Common myeloid progenitor, CD34-positive (primary cell): ENCODE results near the gene ARIH1.

ENCODE experiments used
- CTCF ChIA-PET: fragments of 350-600 bp; sonication (Branson Sonifier 250); formaldehyde crosslinking; loops from one replicate; lab custom pipeline; 2021; ENCODE audit warnings: antibody characterized with exemption; lab: Charles Lee
- POLR2A ChIA-PET: fragments of 350-600 bp; sonication (Branson Sonifier 250); formaldehyde crosslinking; loops from one replicate; lab custom pipeline; 2021; ENCODE audit warnings: antibody characterized with exemption; lab: Charles Lee
- DNase-seq, 3 donors: peaks; one replicate each; pipeline versions ENCODE4 v3.0.0 to v3.0.0-alpha.2; 2013
- H3K27ac ChIP-seq, 2 experiments: 1 replicate in 1 of 2; 2 replicates in 1 of 2; pipeline ENCODE4 v1.7.0; 2013; ENCODE audit warnings: inconsistent platforms in 2 of 2, low read length in 2 of 2, mild to moderate bottlenecking in 2 of 2, low read depth in 1 of 2, moderate library complexity in 1 of 2; ENCODE audit not compliant: severe bottlenecking in 2 of 2, insufficient read depth in 1 of 2, poor library complexity in 1 of 2
- H3K27me3 ChIP-seq, 5 experiments: replicated peaks in 2 of 5; 1 replicate in 3 of 5; 2 replicates in 2 of 5; pipeline versions ENCODE4 v1.6.1 to v1.7.0; 2013; ENCODE audit warnings: low read length in 4 of 5, mild to moderate bottlenecking in 2 of 5, moderate library complexity in 2 of 5, inconsistent platforms in 1 of 5; ENCODE audit not compliant: insufficient read depth in 5 of 5, control insufficient read depth in 4 of 5
- H3K36me3 ChIP-seq, 4 experiments: 1 replicate in 2 of 4; 2 replicates in 2 of 4; pipeline versions ENCODE4 v1.6.1 to v1.7.0; 2013; ENCODE audit warnings: low read length in 3 of 4, control low read depth in 1 of 4, mild to moderate bottlenecking in 1 of 4; ENCODE audit not compliant: control insufficient read depth in 4 of 4, insufficient read depth in 4 of 4
- H3K4me1 ChIP-seq, 4 experiments: 1 replicate in 3 of 4; 2 replicates in 1 of 4; pipeline versions ENCODE4 v1.6.1 to v1.7.1; 2013; ENCODE audit warnings: low read length in 3 of 4, mild to moderate bottlenecking in 3 of 4, control low read depth in 1 of 4, inconsistent platforms in 1 of 4, moderate library complexity in 1 of 4; ENCODE audit not compliant: control insufficient read depth in 4 of 4, insufficient read depth in 4 of 4; ENCODE audit errors: control extremely low read depth in 1 of 4
- H3K4me3 ChIP-seq, 7 experiments: 1 replicate in 4 of 7; 2 replicates in 3 of 7; pipeline versions ENCODE4 v1.5.1 to v1.7.0; 2013; ENCODE audit warnings: mild to moderate bottlenecking in 7 of 7, low read length in 6 of 7, moderate library complexity in 6 of 7, inconsistent platforms in 2 of 7, low read depth in 2 of 7, control low read depth in 1 of 7; ENCODE audit not compliant: insufficient read depth in 4 of 7, control insufficient read depth in 1 of 7; ENCODE audit errors: extremely low read depth in 1 of 7
- H3K9me3 ChIP-seq, 5 experiments: 1 replicate in 4 of 5; 2 replicates in 1 of 5; pipeline versions ENCODE4 v1.6.1 to v1.7.1; 2013; ENCODE audit warnings: low read length in 4 of 5, mild to moderate bottlenecking in 2 of 5, inconsistent platforms in 1 of 5, low read depth in 1 of 5, moderate library complexity in 1 of 5; ENCODE audit not compliant: control insufficient read depth in 4 of 5, insufficient read depth in 2 of 5; ENCODE audit errors: control extremely low read depth in 1 of 5
- WGBS: methylation state at CpG from one replicate; pipeline ENCODE4 v1.1.5; 2013; ENCODE audit not compliant: insufficient coverage; 5-methylcytosine and 5-hydroxymethylcytosine counted together

Gene ARIH1

DNA sequence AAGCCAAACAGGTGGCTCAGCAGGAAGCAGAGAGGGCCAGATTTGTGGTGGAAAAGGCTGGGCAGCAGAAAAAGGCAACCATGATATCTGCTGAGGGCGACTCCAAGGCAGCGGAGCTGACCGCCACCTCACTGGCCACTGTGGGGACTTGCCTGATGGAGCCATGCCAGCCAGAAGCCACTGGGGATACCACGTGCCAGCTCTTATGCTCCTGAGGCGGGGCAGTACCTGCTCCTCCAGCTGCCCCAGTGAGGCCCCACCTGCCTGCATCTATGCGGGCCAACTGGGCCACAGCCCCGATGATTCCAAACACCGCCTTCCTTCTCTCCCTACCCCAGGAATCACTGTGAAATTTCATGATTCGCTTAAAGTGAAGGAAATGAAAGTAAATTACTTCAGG, 22.9 kb upstream of the ARIH1 start:
- no peak for DNase-seq
- 94% methylated on average over 9 of the region's 9 CpGs for WGBS
- ChIA-PET CTCF (no interaction called here), POLR2A (no interaction called here)
- H3K4me1 ChIP-seq, result no peaks in the 10 kb centered on the region
- no peak overlapping the region for H3K27ac ChIP-seq
- H3K4me3 ChIP-seq, result no peak overlapping the region
- H3K9me3 ChIP-seq, result no peaks in the 10 kb centered on the region
- peaks cover 0 to 2% (median 0%) of the 10 kb centered on the region in 5 experiments for H3K27me3 ChIP-seq
- H3K36me3 ChIP-seq, result no peaks in the 10 kb centered on the region

DNA sequence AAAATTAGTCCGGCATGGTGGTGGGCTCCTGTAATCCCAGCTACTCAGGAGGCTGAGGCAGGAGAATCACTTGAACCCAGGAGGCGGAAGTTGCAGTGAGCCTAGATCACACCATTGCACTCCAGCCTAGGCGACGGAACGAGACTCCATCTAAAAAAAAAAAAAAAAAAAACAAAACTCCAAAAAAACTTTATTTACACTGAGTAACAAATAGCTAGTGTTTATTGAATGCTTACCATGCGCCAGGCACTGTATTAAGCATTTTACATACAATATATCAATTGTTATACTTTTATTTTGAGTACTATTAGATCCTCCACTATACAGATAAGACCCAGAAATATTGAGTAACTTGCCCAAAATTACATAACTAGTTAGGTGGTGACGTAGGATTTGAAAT, 17.4 kb upstream of the ARIH1 start:
- no CpG with 5 or more reads among the region's 7 CpGs for WGBS
- H3K4me1 ChIP-seq, result peaks cover 0 to 2% (median 0%) of the 10 kb centered on the region in 4 experiments
- no peaks in the 10 kb centered on the region for H3K36me3 ChIP-seq
- POLR2A ChIA-PET, result no interaction called here
- no peaks in the 10 kb centered on the region for H3K9me3 ChIP-seq
- H3K4me3 ChIP-seq, result no peak overlapping the region
- peaks cover 0 to 2% (median 0%) of the 10 kb centered on the region in 5 experiments for H3K27me3 ChIP-seq
- H3K27ac ChIP-seq, result no peak overlapping the region
- CTCF ChIA-PET, result interaction anchor here (1.4 kb wide), 1 partner anchor 75 kb away, joined by 3 read pairs; no protein-coding TSS in a partner anchor
- no peak for DNase-seq

DNA sequence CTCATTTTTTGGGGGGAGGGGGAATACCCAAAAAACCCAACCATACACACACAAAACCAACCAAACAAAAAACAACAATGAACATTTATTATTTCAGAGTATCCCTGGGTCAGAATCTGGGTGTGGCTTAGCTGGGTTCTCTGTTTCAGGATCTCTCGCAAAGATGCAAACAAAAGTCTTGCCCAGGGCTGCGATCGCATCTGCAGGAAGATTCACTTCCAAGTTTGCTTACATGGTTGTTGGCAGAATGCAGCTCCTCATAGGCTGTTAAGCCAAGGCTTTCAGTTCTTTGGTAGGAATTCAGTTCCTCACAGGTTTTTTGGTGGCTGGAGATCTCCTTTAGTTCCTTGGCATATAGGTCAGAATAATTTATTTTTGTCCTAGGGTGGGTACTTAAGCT, 13.7 kb upstream of the ARIH1 start:
- no peak overlapping the region for H3K4me3 ChIP-seq
- H3K36me3 ChIP-seq, result no peaks in the 10 kb centered on the region
- 96% methylated on average over 3 of the region's 3 CpGs for WGBS
- no peaks in the 10 kb centered on the region for H3K27me3 ChIP-seq
- DNase-seq, result no peak
- no peaks in the 10 kb centered on the region for H3K9me3 ChIP-seq
- CTCF ChIA-PET, result interaction anchor here (1.8 kb wide), 1 partner anchor 12 kb away, joined by 7 read pairs; no protein-coding TSS in a partner anchor
- POLR2A ChIA-PET, result no interaction called here
- no peak overlapping the region for H3K27ac ChIP-seq
- peaks cover 0 to 6% (median 2%) of the 10 kb centered on the region in 4 experiments for H3K4me1 ChIP-seq

DNA sequence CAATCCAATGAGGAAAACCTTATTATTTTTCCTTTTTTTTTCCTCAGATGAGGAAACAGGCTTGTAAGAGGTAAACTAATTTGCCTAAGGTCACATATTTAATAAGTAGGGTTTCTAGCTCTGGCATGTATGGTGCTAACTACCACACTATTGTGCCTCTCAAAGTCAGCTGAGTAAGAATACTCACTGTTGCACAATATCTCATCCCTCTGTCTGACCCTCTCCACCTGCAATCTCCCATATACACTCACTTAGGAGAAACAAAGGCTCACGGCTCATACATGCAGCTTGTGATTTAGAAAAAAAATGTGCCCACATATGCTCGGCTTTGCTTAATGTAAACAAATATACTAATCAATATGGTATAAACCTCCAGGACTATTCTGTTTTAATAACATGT, 10.4 kb upstream of the ARIH1 start:
- Histone ChIP-seq H3K4me3 (peak overlapping the region in 1 of 7 experiments; percentile 58), H3K27ac (no peak overlapping the region), H3K36me3 (no peaks in the 10 kb centered on the region), H3K27me3 (no peaks in the 10 kb centered on the region), H3K4me1 (peaks cover 0 to 6% (median 2%) of the 10 kb centered on the region in 4 experiments), H3K9me3 (no peaks in the 10 kb centered on the region)
- CTCF ChIA-PET, result interaction anchor here (1.2 to 1.5 kb wide), 3 partner anchors 14 to 95 kb away, joined by 3 to 4 read pairs (median 3); no protein-coding TSS in a partner anchor
- WGBS, result 100% methylated on average over 1 of the region's 2 CpGs
- DNase-seq, result no peak
- POLR2A ChIA-PET, result no interaction called here

DNA sequence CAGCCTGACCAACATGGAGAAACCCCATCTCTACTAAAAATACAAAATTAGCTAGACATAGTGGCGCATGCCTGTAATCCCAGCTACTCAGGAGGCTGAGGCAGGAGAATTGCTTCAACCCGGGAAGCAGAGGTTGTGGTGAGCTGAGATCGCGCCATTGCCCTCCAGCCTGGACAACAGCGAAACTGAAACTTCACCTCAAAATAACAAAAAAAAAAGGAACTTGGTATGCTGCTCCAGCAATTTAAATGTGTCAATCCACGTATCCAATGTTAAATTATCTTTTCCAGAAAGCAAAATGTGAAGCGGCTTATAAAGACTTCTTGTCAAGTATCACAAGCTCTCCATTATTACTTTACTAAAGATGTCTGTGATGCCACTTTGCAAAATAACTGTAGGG, 9.9 kb upstream of the ARIH1 start:
- H3K36me3 ChIP-seq, result no peaks in the 10 kb centered on the region
- no peaks in the 10 kb centered on the region for H3K27me3 ChIP-seq
- peak in 2 of 3 donors; percentile 11 to 27 for DNase-seq
- peaks cover 0 to 6% (median 2%) of the 10 kb centered on the region in 4 experiments for H3K4me1 ChIP-seq
- ChIA-PET POLR2A (no interaction called here), CTCF (interaction anchor here (1.2 to 1.5 kb wide), 3 partner anchors 87 to 118 kb away, joined by 3 to 4 read pairs (median 3); no protein-coding TSS in a partner anchor)
- no peaks in the 10 kb centered on the region for H3K9me3 ChIP-seq
- WGBS, result 100% methylated on average over 4 of the region's 7 CpGs
- peak overlapping the region in 1 of 7 experiments; percentile 58 for H3K4me3 ChIP-seq
- H3K27ac ChIP-seq, result no peak overlapping the region

DNA sequence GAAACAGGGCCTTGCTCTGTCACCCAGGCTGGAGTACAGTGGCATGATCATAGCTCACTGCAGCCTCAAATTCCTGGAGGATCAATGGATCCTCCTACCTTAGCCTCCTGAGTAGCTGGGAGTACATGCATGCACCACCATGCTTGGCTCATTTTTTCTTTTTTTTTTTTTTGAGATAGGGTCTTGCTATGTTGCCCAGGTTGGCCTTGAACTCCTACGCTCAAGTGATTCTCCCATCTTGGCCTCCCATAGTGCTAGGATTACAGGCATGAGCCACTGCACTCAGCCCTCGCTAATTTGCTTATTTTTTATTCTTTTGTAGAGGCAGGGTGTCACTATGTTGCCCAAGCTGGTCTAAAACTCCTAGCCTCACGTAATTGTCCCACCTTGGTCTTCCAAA, 6.0 kb upstream of the ARIH1 start:
- no peak for DNase-seq
- Histone ChIP-seq H3K36me3 (no peaks in the 10 kb centered on the region), H3K9me3 (no peaks in the 10 kb centered on the region), H3K4me3 (no peak overlapping the region), H3K27ac (no peak overlapping the region), H3K4me1 (peaks cover 2 to 6% (median 3%) of the 10 kb centered on the region in 4 experiments), H3K27me3 (no peaks in the 10 kb centered on the region)
- no CpG with 5 or more reads among the region's 3 CpGs for WGBS
- CTCF ChIA-PET, result no interaction called here
- POLR2A ChIA-PET, result no interaction called here

DNA sequence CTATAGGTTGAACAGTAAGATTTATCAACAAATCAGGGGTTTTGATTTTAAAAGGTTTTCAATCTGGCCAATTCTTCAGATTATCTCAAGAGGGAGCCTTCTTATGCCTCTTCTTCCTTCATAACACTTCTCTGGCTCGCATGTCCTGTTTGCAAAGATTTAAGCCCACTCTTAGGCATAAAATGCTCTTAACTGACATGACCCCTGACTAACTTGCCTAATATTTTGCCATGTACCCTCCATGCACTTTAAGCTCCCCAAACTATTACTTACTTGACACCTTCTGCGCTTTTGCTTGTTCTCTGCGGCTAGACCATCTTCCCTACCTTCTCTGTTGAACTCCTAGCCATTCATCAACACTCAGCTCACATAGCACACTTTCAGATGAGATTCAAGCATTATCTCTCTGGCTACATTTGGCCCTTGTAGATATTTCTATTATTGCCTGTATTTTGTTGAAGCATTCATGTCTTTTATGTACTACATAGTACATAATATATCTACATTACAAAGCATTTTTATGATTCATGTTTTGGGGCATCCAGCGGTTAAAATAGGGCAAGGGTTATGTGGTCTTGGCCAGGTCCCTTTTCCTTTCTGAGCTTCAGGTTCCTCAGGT, 1.0 kb upstream of the ARIH1 start:
- peak overlapping the region; percentile 100 for H3K27ac ChIP-seq
- H3K9me3 ChIP-seq, result no peaks in the 10 kb centered on the region
- H3K4me1 ChIP-seq, result peaks cover 13 to 35% (median 20%) of the 10 kb centered on the region in 4 experiments
- ChIA-PET POLR2A (interaction anchor here (2.1 kb wide), 1 partner anchor 10 kb away, joined by 5 read pairs; no protein-coding TSS in a partner anchor), CTCF (interaction anchor here (0.7 to 2.8 kb wide), 13 partner anchors 9 to 135 kb away, joined by 3 to 7 read pairs (median 4); partner anchors contain the start of gene HEXA)
- DNase-seq, result peak; percentile 25 to 48 (median 34)
- H3K27me3 ChIP-seq, result no peaks in the 10 kb centered on the region
- WGBS, result 73% methylated on average over 3 of the region's 4 CpGs
- peaks cover 0 to 5% (median 0%) of the 10 kb centered on the region in 4 experiments for H3K36me3 ChIP-seq
- H3K4me3 ChIP-seq, result peak overlapping the region in 6 of 7 experiments; percentile 80 to 98 (median 94)
